OCI-LY1 (cell line): ENCODE data around the gene EDDM13.

Experiments
- H2AFZ ChIP-seq: fragments of 200-600 bp; sonication (generic), shearing (Covaris generic); 2 replicates; pipeline ENCODE4 v1.6.0; 2014; ENCODE audit warnings: antibody characterized with exemption, mild to moderate bottlenecking, low read length
- H3F3A ChIP-seq: fragments of 200-600 bp; sonication (generic), shearing (Covaris generic); 2 replicates; pipeline ENCODE4 v1.6.0; 2014; ENCODE audit warnings: mild to moderate bottlenecking, antibody characterized with exemption, low read length, moderate library complexity; ENCODE audit not compliant: insufficient read depth
- H3K27ac ChIP-seq: fragments of 200-600 bp; sonication (generic); 2 replicates; pipeline ENCODE4 v1.5.1; 2014; ENCODE audit warnings: low read length, mixed run types, mild to moderate bottlenecking, low read depth; ENCODE audit not compliant: poor library complexity, severe bottlenecking
- H3K27me3 ChIP-seq: fragments of 200-600 bp; sonication (generic); 2 replicates; pipeline ENCODE4 v1.6.0; 2014; ENCODE audit warnings: antibody characterized with exemption, mild to moderate bottlenecking, low read length, moderate library complexity; ENCODE audit not compliant: insufficient read depth
- H3K36me3 ChIP-seq: fragments of 200-600 bp; sonication (generic); 2 replicates; pipeline ENCODE4 v1.6.1; 2014; ENCODE audit warnings: mild to moderate bottlenecking, antibody characterized with exemption, low read length, moderate library complexity, mixed read lengths; ENCODE audit not compliant: insufficient read depth
- H3K4me1 ChIP-seq: fragments of 200-600 bp; sonication (generic); 2 replicates; pipeline ENCODE4 v1.5.1; 2014; ENCODE audit warnings: mild to moderate bottlenecking, low read length, moderate library complexity; ENCODE audit not compliant: insufficient read depth, severe bottlenecking
- H3K4me2 ChIP-seq: fragments of 200-600 bp; sonication (generic), shearing (Covaris generic); 2 replicates; pipeline ENCODE4 v1.6.1; 2014; ENCODE audit warnings: low read length
- H3K4me3 ChIP-seq: fragments of 200-600 bp; sonication (generic); 2 replicates; pipeline ENCODE4 v1.5.1; 2014; ENCODE audit warnings: low read length, low read depth, mild to moderate bottlenecking, mixed read lengths; ENCODE audit not compliant: poor library complexity, severe bottlenecking
- H3K79me2 ChIP-seq: fragments of 200-600 bp; shearing (Covaris generic); 2 replicates; pipeline ENCODE4 v1.6.1; 2016; ENCODE audit warnings: mixed run types, low read length, mixed read lengths; ENCODE audit not compliant: insufficient read depth
- H3K9ac ChIP-seq: fragments of 200-600 bp; sonication (generic), shearing (Covaris generic); 2 replicates; pipeline ENCODE4 v1.6.1; 2014; ENCODE audit warnings: mild to moderate bottlenecking, low read length, mixed read lengths
- H3K9me2 ChIP-seq: fragments of 200-600 bp; sonication (generic), shearing (Covaris generic); 2 replicates; pipeline ENCODE4 v1.6.1; 2014; ENCODE audit warnings: low read depth, mild to moderate bottlenecking, low read length, mixed read lengths
- H3K9me3 ChIP-seq: fragments of 200-600 bp; shearing (Covaris generic); 2 replicates; pipeline ENCODE4 v1.6.1; 2014; ENCODE audit warnings: low read length, mixed read lengths
- H4K20me1 ChIP-seq: fragments of 200-600 bp; sonication (generic), shearing (Covaris generic); 2 replicates; pipeline ENCODE4 v1.6.0; 2016; ENCODE audit warnings: mild to moderate bottlenecking, low read length; ENCODE audit not compliant: insufficient read depth
- CTCF ChIP-seq: fragments of 200-600 bp; sonication (generic), shearing (Covaris generic); IDR thresholded peaks from 2 replicates; pipeline ENCODE4 v1.5.1; 2017; ENCODE audit warnings: mild to moderate bottlenecking, antibody characterized with exemption, low read length, moderate library complexity, mixed read lengths
- EZH2 ChIP-seq: fragments of 200-600 bp; sonication (generic), shearing (Covaris generic); IDR thresholded peaks from 2 replicates; pipeline ENCODE4 v1.8.0; 2017; ENCODE audit warnings: borderline replicate concordance, mixed run types, mild to moderate bottlenecking, antibody characterized with exemption, low read length, moderate library complexity, mixed read lengths

Gene EDDM13

DNA sequence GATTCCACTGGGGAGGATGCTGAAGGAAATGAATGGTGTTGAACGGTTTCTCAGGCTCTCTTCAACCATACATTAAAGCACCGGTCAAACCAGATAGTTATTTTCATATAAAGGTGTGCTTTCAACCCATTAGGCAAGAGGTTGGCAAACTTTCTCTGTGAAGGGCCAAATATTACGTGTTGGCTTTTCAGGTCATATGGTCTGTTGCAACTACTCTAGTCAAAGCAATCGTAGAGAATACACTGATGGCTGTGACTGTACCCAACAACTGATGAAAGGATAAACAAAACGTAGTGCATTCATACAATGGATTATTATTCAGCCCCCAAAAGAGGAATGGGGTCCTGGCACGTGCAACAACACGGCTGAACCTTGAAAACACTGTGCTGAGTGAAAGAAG lies 36.2 kb downstream of the EDDM13 start:
- Histone ChIP-seq H3K4me1 (peaks cover 3% of the 10 kb centered on the region), H3K27ac (no peak overlapping the region), H3K9me3 (no peaks in the 10 kb centered on the region), H4K20me1 (no peaks in the 10 kb centered on the region), H3K27me3 (no peaks in the 10 kb centered on the region), H3K36me3 (peaks cover 26% of the 10 kb centered on the region), H2AFZ (no peak overlapping the region), H3F3A (no peaks in the 10 kb centered on the region), H3K9me2 (no peaks in the 10 kb centered on the region), H3K79me2 (no peaks in the 10 kb centered on the region), H3K4me3 (no peak overlapping the region), H3K4me2 (no peak overlapping the region), H3K9ac (no peak overlapping the region)
- no peak for TF ChIP-seq EZH2
- TF ChIP-seq CTCF: no peak

- Histone ChIP-seq H3K27ac (no peak overlapping the region), H3K36me3 (peaks cover 26% of the 10 kb centered on the region), H3K27me3 (no peaks in the 10 kb centered on the region), H4K20me1 (no peaks in the 10 kb centered on the region), H3K79me2 (no peaks in the 10 kb centered on the region), H3K9me2 (no peaks in the 10 kb centered on the region), H3K4me2 (no peak overlapping the region), H3K9ac (no peak overlapping the region), H3K4me1 (peaks cover 7% of the 10 kb centered on the region), H2AFZ (no peak overlapping the region), H3F3A (no peaks in the 10 kb centered on the region), H3K4me3 (no peak overlapping the region), H3K9me3 (no peaks in the 10 kb centered on the region)
- TF ChIP-seq CTCF: peak; percentile 100
- no peak for TF ChIP-seq EZH2
These were observed 37.1 kb downstream of the EDDM13 start for GRCh38 chr19:56309511-56310185.

GRCh38 chr19:56310462-56310861 lies 37.9 kb downstream of the EDDM13 start:
- Histone ChIP-seq H3K36me3 (peaks cover 20% of the 10 kb centered on the region), H3K9me2 (no peaks in the 10 kb centered on the region), H3K9me3 (no peaks in the 10 kb centered on the region)

More at GRCh38 chr19:56310462-56310861, 37.9 kb downstream of the EDDM13 start:
- H3K4me1 ChIP-seq: peaks cover 8% of the 10 kb centered on the region
- TF ChIP-seq CTCF (no peak), EZH2 (no peak)
- no peak overlapping the region for H3K27ac ChIP-seq
- H3K79me2 ChIP-seq: no peaks in the 10 kb centered on the region
- H3K4me2 ChIP-seq: no peak overlapping the region
- no peaks in the 10 kb centered on the region for H4K20me1 ChIP-seq
- no peaks in the 10 kb centered on the region for H3F3A ChIP-seq
- H3K9ac ChIP-seq: no peak overlapping the region
- no peak overlapping the region for H2AFZ ChIP-seq
- no peak overlapping the region for H3K4me3 ChIP-seq
- H3K27me3 ChIP-seq: no peaks in the 10 kb centered on the region
